Fibroblast of lung (primary cell): ENCODE measurements around the gene ZNF581.

Experiments
- EZH2 ChIP-seq: IDR thresholded peaks from 2 replicates; pipeline ENCODE4 v1.5.1; 2012; ENCODE audit warnings: low read length, control low read depth, mild to moderate bottlenecking; ENCODE audit errors: missing control alignments
- TF ChIP-seq, protein P1 (sequence below), 2 donors: IDR thresholded peaks in 1 of 2; conservative IDR thresholded peaks in 1 of 2; 1 replicate in 1 of 2; 2 replicates in 1 of 2; pipeline ENCODE4 v1.5.1; 2011 to 2012; ENCODE audit warnings: low read length in 2 of 2, control low read depth in 1 of 2, inconsistent platforms in 1 of 2, low read depth in 1 of 2, mild to moderate bottlenecking in 1 of 2

DNA sequence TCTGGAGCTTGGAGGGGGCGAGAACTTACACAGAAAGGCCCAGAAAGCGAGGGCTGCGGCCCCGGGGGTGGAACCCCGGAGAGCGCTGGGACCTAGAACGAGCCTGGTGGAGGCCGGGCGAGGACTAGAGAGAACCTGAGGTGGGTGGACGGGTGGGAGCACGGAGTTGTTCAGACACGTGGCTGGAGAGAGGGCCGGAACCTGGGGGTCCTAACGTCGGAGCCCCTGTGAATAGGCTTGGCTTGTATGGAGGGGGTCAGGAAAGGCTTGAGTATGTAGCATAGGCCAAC lies 383 bp downstream of the ZNF581 start:
- TF ChIP-seq, protein P1, sequence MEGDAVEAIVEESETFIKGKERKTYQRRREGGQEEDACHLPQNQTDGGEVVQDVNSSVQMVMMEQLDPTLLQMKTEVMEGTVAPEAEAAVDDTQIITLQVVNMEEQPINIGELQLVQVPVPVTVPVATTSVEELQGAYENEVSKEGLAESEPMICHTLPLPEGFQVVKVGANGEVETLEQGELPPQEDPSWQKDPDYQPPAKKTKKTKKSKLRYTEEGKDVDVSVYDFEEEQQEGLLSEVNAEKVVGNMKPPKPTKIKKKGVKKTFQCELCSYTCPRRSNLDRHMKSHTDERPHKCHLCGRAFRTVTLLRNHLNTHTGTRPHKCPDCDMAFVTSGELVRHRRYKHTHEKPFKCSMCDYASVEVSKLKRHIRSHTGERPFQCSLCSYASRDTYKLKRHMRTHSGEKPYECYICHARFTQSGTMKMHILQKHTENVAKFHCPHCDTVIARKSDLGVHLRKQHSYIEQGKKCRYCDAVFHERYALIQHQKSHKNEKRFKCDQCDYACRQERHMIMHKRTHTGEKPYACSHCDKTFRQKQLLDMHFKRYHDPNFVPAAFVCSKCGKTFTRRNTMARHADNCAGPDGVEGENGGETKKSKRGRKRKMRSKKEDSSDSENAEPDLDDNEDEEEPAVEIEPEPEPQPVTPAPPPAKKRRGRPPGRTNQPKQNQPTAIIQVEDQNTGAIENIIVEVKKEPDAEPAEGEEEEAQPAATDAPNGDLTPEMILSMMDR (conservative IDR thresholded peaks at IDR 0.05 in 1 of 2, IDR thresholded peaks at IDR 0.05 in 1 of 2; ENCODE audit: low read depth in 1 of 2, low read length in 2 of 2) = no peak
- TF ChIP-seq EZH2 = no peak
